ENCODE results near the gene TTC12. TPM values are rescaled to one million over a fixed set of nuclear protein-coding genes. Genes with fewer than 3 reads are reported as not detected.

TTC12 gene
- total RNA-seq, 1 experiment from 2014 or later = 24.3 TPM

DNA sequence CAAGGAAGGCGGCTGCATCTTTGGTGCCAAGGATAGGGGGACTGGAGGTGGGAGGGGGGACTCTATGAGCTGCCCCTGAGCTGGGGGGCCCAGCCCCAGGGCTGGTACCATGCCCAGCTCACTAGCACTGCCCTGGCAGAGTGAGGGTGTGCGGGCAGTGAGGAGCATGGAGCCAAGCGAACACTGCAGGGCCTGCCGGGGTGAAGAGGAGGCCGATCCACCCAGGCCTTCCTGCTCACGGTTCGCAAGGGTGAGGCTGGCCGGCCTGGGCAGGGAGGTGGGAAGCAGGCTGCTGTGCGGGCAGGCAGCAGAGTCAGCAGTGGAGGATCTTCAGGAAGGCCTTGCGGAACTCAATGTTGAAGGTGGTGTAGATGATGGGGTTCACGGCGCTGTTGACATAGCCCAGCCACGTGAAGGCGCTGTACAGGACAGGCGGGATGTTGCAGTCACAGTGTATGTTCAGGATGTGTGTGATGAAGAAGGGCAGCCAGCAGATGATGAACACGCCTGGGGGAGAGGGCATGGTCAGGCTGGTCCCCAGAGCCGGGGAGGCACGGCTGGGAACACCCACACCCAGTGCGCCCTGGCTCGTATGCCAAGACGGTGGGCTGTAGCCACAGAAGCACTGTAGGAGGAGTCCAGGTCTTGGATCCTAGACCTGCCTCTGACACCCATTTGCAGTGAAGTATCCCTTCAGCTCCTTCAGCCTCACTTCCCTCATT lies 96.2 kb downstream of the TTC12 start:
- no TSS peak for BruUV-seq (replicated peaks)
- POLR2A ChIA-PET = no interaction called here
- Histone ChIP-seq H3K4me3 (ENCODE audit: low read depth in 2 of 2, low read length in 2 of 2) (no peak overlapping the region), H3K27ac (ENCODE audit: low read length) (no peak overlapping the region), H3K4me1 (ENCODE audit: control insufficient read depth, insufficient read depth, low read length) (no peaks in the 10 kb centered on the region), H3K36me3 (ENCODE audit: control insufficient read depth, insufficient read depth, low read length) (no peaks in the 10 kb centered on the region), H3K9me3 (ENCODE audit: control insufficient read depth, insufficient read depth, low read depth, low read length) (no peaks in the 10 kb centered on the region), H3K27me3 (ENCODE audit: control insufficient read depth, insufficient read depth, low read length) (no peaks in the 10 kb centered on the region)
- ATAC-seq (no peak), DNase-seq (ENCODE audit: low read depth, low spot score) (no peak)
- in situ Hi-C loops (cut with HindIII; ENCODE audit: low pct_unique_long_range_greater_than_20kb, low sequenced_read_pairs) = no loop called here
- no peak for TF ChIP-seq TCF7L2 (IDR thresholded peaks at IDR 0.05; ENCODE audit: low read depth, low read length)
- TF ChIP-seq, protein P1, sequence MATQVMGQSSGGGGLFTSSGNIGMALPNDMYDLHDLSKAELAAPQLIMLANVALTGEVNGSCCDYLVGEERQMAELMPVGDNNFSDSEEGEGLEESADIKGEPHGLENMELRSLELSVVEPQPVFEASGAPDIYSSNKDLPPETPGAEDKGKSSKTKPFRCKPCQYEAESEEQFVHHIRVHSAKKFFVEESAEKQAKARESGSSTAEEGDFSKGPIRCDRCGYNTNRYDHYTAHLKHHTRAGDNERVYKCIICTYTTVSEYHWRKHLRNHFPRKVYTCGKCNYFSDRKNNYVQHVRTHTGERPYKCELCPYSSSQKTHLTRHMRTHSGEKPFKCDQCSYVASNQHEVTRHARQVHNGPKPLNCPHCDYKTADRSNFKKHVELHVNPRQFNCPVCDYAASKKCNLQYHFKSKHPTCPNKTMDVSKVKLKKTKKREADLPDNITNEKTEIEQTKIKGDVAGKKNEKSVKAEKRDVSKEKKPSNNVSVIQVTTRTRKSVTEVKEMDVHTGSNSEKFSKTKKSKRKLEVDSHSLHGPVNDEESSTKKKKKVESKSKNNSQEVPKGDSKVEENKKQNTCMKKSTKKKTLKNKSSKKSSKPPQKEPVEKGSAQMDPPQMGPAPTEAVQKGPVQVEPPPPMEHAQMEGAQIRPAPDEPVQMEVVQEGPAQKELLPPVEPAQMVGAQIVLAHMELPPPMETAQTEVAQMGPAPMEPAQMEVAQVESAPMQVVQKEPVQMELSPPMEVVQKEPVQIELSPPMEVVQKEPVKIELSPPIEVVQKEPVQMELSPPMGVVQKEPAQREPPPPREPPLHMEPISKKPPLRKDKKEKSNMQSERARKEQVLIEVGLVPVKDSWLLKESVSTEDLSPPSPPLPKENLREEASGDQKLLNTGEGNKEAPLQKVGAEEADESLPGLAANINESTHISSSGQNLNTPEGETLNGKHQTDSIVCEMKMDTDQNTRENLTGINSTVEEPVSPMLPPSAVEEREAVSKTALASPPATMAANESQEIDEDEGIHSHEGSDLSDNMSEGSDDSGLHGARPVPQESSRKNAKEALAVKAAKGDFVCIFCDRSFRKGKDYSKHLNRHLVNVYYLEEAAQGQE (IDR thresholded peaks at IDR 0.05; ENCODE audit: insufficient read depth in 1 of 2, low read depth in 2 of 2, low read length in 1 of 2) = no peak
- TF ChIP-seq POLR2AphosphoS5 (IDR thresholded peaks at IDR 0.05; ENCODE audit: low read depth, low read length) = no peak
- TF ChIP-seq SIN3A (IDR thresholded peaks at IDR 0.05; ENCODE audit: borderline replicate concordance, insufficient read depth, low read depth, low read length) = no peak
- TF ChIP-seq, protein P2, sequence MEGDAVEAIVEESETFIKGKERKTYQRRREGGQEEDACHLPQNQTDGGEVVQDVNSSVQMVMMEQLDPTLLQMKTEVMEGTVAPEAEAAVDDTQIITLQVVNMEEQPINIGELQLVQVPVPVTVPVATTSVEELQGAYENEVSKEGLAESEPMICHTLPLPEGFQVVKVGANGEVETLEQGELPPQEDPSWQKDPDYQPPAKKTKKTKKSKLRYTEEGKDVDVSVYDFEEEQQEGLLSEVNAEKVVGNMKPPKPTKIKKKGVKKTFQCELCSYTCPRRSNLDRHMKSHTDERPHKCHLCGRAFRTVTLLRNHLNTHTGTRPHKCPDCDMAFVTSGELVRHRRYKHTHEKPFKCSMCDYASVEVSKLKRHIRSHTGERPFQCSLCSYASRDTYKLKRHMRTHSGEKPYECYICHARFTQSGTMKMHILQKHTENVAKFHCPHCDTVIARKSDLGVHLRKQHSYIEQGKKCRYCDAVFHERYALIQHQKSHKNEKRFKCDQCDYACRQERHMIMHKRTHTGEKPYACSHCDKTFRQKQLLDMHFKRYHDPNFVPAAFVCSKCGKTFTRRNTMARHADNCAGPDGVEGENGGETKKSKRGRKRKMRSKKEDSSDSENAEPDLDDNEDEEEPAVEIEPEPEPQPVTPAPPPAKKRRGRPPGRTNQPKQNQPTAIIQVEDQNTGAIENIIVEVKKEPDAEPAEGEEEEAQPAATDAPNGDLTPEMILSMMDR (IDR thresholded peaks at IDR 0.05) = no peak
- intact Hi-C loops (cut with micrococcal nuclease; ENCODE audit: unreplicated experiment) = no loop called here
- CTCF ChIA-PET = no interaction called here

DNA sequence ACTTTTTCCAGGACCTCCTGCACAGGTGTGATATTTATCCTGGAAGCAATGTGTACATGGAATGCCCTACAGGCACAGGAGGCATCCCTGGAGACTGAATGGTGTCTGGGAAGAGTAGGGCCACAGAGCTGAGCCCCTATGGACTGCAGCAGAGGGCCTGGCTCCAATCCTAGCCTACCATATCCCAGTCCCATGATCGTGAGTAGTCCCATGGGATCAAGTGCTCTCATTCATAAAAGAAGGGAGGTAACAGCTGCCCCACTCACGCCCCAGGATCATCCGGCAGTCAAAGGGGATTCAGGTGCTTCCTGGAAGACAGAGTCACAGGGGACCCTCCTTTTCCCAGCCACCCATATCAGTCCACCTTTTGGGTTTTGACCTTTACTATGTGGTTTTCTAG lies 97.2 kb downstream of the TTC12 start:
- Histone ChIP-seq H3K36me3 (ENCODE audit: control insufficient read depth, insufficient read depth, low read length) (no peaks in the 10 kb centered on the region), H3K27me3 (ENCODE audit: control insufficient read depth, insufficient read depth, low read length) (no peaks in the 10 kb centered on the region), H3K4me3 (ENCODE audit: low read depth in 2 of 2, low read length in 2 of 2) (no peak overlapping the region), H3K4me1 (ENCODE audit: control insufficient read depth, insufficient read depth, low read length) (no peaks in the 10 kb centered on the region), H3K27ac (ENCODE audit: low read length) (no peak overlapping the region), H3K9me3 (ENCODE audit: control insufficient read depth, insufficient read depth, low read depth, low read length) (no peaks in the 10 kb centered on the region)
- TF ChIP-seq SIN3A (IDR thresholded peaks at IDR 0.05; ENCODE audit: borderline replicate concordance, insufficient read depth, low read depth, low read length) (no peak), POLR2AphosphoS5 (IDR thresholded peaks at IDR 0.05; ENCODE audit: low read depth, low read length) (no peak), TCF7L2 (IDR thresholded peaks at IDR 0.05; ENCODE audit: low read depth, low read length) (no peak)
- TF ChIP-seq, protein P2 (IDR thresholded peaks at IDR 0.05) = no peak
- TF ChIP-seq, protein P1 (IDR thresholded peaks at IDR 0.05; ENCODE audit: insufficient read depth in 1 of 2, low read depth in 2 of 2, low read length in 1 of 2) = no peak
- intact Hi-C loops (cut with micrococcal nuclease; ENCODE audit: unreplicated experiment) = no loop called here
- no TSS peak for BruUV-seq (replicated peaks)
- DNase-seq (ENCODE audit: low read depth, low spot score) = no peak
- CTCF ChIA-PET = no interaction called here
- in situ Hi-C loops (cut with HindIII; ENCODE audit: low pct_unique_long_range_greater_than_20kb, low sequenced_read_pairs) = no loop called here
- no peak for ATAC-seq
- POLR2A ChIA-PET = no interaction called here
